Measurements from ENCODE around the gene EPB41L1. TPM values are rescaled to one million over a fixed set of nuclear protein-coding genes. Genes with fewer than 3 reads are reported as not detected.

Gene EPB41L1
- total RNA-seq, 1 donor, result 9.1 TPM

GRCh38 chr20:36173451-36173933 lies 19.0 kb downstream of the EPB41L1 start:
- no peak for TF ChIP-seq CTCF (IDR thresholded peaks at IDR 0.05; ENCODE audit: insufficient read depth, low read depth, low read length)
- DNase-seq (ENCODE audit: low read depth), result peak; percentile 22
- no peak overlapping the region for H3K4me3 ChIP-seq (ENCODE audit: low read depth, low read length)

GRCh38 chr20:36175016-36175415 lies 20.5 kb downstream of the EPB41L1 start:
- H3K4me3 ChIP-seq (ENCODE audit: low read depth, low read length), result no peak overlapping the region
- TF ChIP-seq CTCF (IDR thresholded peaks at IDR 0.05; ENCODE audit: insufficient read depth, low read depth, low read length), result no peak
- no peak for DNase-seq (ENCODE audit: low read depth)

GRCh38 chr20:36175475-36175995 lies 21.0 kb downstream of the EPB41L1 start:
- no peak for DNase-seq (ENCODE audit: low read depth)
- no peak overlapping the region for H3K4me3 ChIP-seq (ENCODE audit: low read depth, low read length)
- TF ChIP-seq CTCF (IDR thresholded peaks at IDR 0.05; ENCODE audit: insufficient read depth, low read depth, low read length), result no peak

GRCh38 chr20:36177716-36178115 lies 23.2 kb downstream of the EPB41L1 start:
- no peak for DNase-seq (ENCODE audit: low read depth)
- H3K4me3 ChIP-seq (ENCODE audit: low read depth, low read length), result no peak overlapping the region
- TF ChIP-seq CTCF (IDR thresholded peaks at IDR 0.05; ENCODE audit: insufficient read depth, low read depth, low read length), result no peak

GRCh38 chr20:36179170-36179945 lies 24.8 kb downstream of the EPB41L1 start:
- TF ChIP-seq CTCF (IDR thresholded peaks at IDR 0.05; ENCODE audit: insufficient read depth, low read depth, low read length), result no peak
- no peak overlapping the region for H3K4me3 ChIP-seq (ENCODE audit: low read depth, low read length)
- no peak for DNase-seq (ENCODE audit: low read depth)

- no peak for TF ChIP-seq CTCF (IDR thresholded peaks at IDR 0.05; ENCODE audit: insufficient read depth, low read depth, low read length)
- no peak overlapping the region for H3K4me3 ChIP-seq (ENCODE audit: low read depth, low read length)
- no peak for DNase-seq (ENCODE audit: low read depth)
These were observed 25.8 kb downstream of the EPB41L1 start for GRCh38 chr20:36180323-36180722.

All from fibroblast of villous mesenchyme (primary cell).